Neural crest cell (in vitro differentiated cells): Measurements from ENCODE around the gene PLSCR1. TPM values are rescaled to one million over a fixed set of nuclear protein-coding genes. Genes with fewer than 3 reads are reported as not detected.

ENCODE experiments used
- DNase-seq: peaks from one replicate; pipeline ENCODE4 v3.0.0; 2021; ENCODE audit warnings: low read depth, mixed read lengths, low spot score
- H3K27ac Mint-ChIP-seq: one replicate; pipeline ENCODE4 v1.8.0; 2021; ENCODE audit warnings: mild to moderate bottlenecking, mixed read lengths; ENCODE audit not compliant: unreplicated experiment
- H3K27me3 Mint-ChIP-seq: 2 replicates; pipeline ENCODE4 v1.8.0; 2021; ENCODE audit warnings: low read depth, mild to moderate bottlenecking, mixed read lengths
- H3K36me3 Mint-ChIP-seq: 2 replicates; pipeline ENCODE4 v1.8.0; 2021; ENCODE audit warnings: low read depth, mild to moderate bottlenecking, mixed read lengths
- H3K4me1 Mint-ChIP-seq: 2 replicates; pipeline ENCODE4 v1.8.0; 2021; ENCODE audit warnings: mixed read lengths
- H3K4me3 Mint-ChIP-seq: one replicate; pipeline ENCODE4 v1.8.0; 2021; ENCODE audit warnings: mild to moderate bottlenecking, mixed read lengths
- H3K9me3 Mint-ChIP-seq: 2 replicates; pipeline ENCODE4 v1.8.0; 2021; ENCODE audit warnings: mixed read lengths
- total RNA-seq: library from RNA; stranded (reverse); gene quantifications from 2 replicates; pipeline ENCODE4 v1.2.1, GENCODE V29; 2021
- TF ChIP-seq, protein P1 (sequence below): fragments of 200-600 bp; sonication (generic); conservative IDR thresholded peaks from 2 replicates; pipeline ENCODE4 v1.5.0; 2021; ENCODE audit warnings: antibody characterized with exemption, mild to moderate bottlenecking

The PLSCR1 gene
- total RNA-seq, 1 donor from 2014 or later: 29.8 TPM

DNA sequence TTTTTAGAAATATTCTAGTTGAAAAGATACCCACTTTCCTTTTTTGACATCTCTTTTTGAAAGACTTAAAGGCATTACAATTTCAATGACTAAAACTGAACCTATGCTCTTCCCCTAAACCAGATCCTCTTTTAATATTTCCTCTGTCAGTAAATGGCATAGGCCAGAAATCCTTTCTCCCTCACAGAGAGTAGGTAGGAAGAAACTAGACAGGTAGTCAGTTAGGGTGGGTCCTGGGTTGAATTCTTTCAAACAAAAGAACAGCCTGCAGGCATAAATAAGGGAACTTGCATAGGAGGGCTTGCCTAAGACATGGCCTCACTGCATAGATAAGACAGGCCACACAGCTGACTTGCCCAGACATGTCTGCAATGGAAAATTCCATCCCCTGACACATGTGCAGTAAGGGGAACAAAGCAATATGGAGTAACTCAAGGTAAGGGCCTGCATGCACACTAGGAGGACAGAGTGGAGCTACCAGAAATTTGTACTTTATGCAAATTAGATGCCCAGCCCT is 37.6 kb upstream of the PLSCR1 start:
- H3K27me3 Mint-ChIP-seq: no peaks in the 10 kb centered on the region
- DNase-seq: no peak
- H3K36me3 Mint-ChIP-seq: no peaks in the 10 kb centered on the region
- no peak overlapping the region for H3K4me3 Mint-ChIP-seq
- H3K27ac Mint-ChIP-seq: no peak overlapping the region
- no peaks in the 10 kb centered on the region for H3K4me1 Mint-ChIP-seq
- TF ChIP-seq, protein P1, sequence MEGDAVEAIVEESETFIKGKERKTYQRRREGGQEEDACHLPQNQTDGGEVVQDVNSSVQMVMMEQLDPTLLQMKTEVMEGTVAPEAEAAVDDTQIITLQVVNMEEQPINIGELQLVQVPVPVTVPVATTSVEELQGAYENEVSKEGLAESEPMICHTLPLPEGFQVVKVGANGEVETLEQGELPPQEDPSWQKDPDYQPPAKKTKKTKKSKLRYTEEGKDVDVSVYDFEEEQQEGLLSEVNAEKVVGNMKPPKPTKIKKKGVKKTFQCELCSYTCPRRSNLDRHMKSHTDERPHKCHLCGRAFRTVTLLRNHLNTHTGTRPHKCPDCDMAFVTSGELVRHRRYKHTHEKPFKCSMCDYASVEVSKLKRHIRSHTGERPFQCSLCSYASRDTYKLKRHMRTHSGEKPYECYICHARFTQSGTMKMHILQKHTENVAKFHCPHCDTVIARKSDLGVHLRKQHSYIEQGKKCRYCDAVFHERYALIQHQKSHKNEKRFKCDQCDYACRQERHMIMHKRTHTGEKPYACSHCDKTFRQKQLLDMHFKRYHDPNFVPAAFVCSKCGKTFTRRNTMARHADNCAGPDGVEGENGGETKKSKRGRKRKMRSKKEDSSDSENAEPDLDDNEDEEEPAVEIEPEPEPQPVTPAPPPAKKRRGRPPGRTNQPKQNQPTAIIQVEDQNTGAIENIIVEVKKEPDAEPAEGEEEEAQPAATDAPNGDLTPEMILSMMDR: no peak
- H3K9me3 Mint-ChIP-seq: peaks cover 3% of the 10 kb centered on the region

DNA sequence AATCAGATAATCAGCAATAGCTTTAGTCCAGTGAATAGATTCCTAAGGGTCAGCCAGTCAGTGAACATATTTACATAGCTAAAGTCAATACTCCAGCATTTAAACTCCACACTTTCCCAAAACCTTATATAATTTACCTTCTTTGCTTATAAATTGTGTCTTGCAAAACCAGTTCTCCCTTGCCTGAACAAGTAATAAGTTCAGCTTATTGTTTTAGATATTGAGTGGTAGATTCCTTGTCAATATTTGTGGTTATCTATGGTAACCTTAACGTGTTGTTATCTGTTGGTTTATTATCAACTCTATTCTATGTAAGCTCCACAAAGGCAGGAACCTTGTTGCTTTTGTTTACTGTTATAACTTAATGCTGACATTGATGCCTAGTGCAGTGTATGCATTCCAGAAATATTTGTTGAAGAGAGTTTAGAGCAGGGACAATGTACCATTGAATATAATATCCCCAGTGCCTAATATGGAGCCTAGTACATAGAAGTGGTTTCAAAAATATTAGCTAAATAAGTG is 36.7 kb upstream of the PLSCR1 start:
- no peak for DNase-seq
- no peaks in the 10 kb centered on the region for H3K27me3 Mint-ChIP-seq
- peaks cover 3% of the 10 kb centered on the region for H3K9me3 Mint-ChIP-seq
- H3K4me1 Mint-ChIP-seq: no peaks in the 10 kb centered on the region
- no peak overlapping the region for H3K4me3 Mint-ChIP-seq
- TF ChIP-seq, protein P1: no peak
- H3K36me3 Mint-ChIP-seq: no peaks in the 10 kb centered on the region
- H3K27ac Mint-ChIP-seq: no peak overlapping the region

DNA sequence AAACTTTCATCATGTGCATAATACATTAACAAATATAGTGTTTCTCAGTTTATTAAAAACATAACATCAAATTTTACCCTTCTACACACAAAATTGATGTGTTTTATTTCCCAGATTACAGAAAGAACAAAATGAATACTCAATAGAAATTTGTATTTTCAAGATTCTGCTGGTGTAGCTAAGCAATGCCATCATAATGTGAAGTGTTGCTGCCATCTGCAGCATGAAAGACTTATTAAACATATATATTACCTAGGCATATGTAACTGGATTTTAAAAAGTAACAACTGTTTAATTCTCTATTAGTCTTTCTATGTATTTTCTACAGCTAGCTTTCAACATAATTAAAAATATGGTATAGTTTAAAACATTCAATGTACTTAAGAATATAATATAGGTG is 33.3 kb upstream of the PLSCR1 start:
- H3K4me3 Mint-ChIP-seq: no peak overlapping the region
- H3K9me3 Mint-ChIP-seq: no peaks in the 10 kb centered on the region
- no peaks in the 10 kb centered on the region for H3K36me3 Mint-ChIP-seq
- H3K27ac Mint-ChIP-seq: no peak overlapping the region
- TF ChIP-seq, protein P1: peak; percentile 74
- no peaks in the 10 kb centered on the region for H3K27me3 Mint-ChIP-seq
- no peak for DNase-seq
- H3K4me1 Mint-ChIP-seq: no peaks in the 10 kb centered on the region

- DNase-seq: no peak
- TF ChIP-seq, protein P1: no peak
- Mint-ChIP-seq H3K36me3 (no peaks in the 10 kb centered on the region), H3K27me3 (no peaks in the 10 kb centered on the region), H3K4me1 (no peaks in the 10 kb centered on the region), H3K27ac (no peak overlapping the region), H3K4me3 (no peak overlapping the region), H3K9me3 (no peaks in the 10 kb centered on the region)
Measured at GRCh38 chr3:146575636-146576035, 31.2 kb upstream of the PLSCR1 start.

GRCh38 chr3:146574173-146574572 is 29.8 kb upstream of the PLSCR1 start:
- H3K4me1 Mint-ChIP-seq: no peaks in the 10 kb centered on the region
- H3K4me3 Mint-ChIP-seq: no peak overlapping the region
- no peaks in the 10 kb centered on the region for H3K36me3 Mint-ChIP-seq
- TF ChIP-seq, protein P1: no peak
- no peaks in the 10 kb centered on the region for H3K9me3 Mint-ChIP-seq
- no peak overlapping the region for H3K27ac Mint-ChIP-seq
- no peaks in the 10 kb centered on the region for H3K27me3 Mint-ChIP-seq
- DNase-seq: no peak
